Aorta (tissue), 5 donors: ENCODE data around the gene NCLN. TPM values are rescaled to one million over a fixed set of nuclear protein-coding genes. Genes with fewer than 3 reads are reported as not detected.

ENCODE experiments used
- ATAC-seq: fragments of 200-7000 bp; cut with Tn5 transposase; one replicate; pipeline ENCODE4 v1.9.1; 2022; ENCODE audit warnings: moderate library complexity; ENCODE audit not compliant: low FRiP score
- DNase-seq, 2 donors: peaks; one replicate each; pipeline ENCODE4 v3.0.0-alpha.2; 2020
- H3K27ac ChIP-seq, 2 donors: one replicate each; pipeline ENCODE4 v1.5.1; 2013; ENCODE audit warnings: low read length in 2 of 2, mild to moderate bottlenecking in 2 of 2, moderate library complexity in 2 of 2, control low read depth in 1 of 2, inconsistent platforms in 1 of 2, low read depth in 1 of 2
- H3K27me3 ChIP-seq, 2 donors: one replicate each; pipeline ENCODE4 v1.6.1; 2013; ENCODE audit warnings: control low read depth in 1 of 2, low read length in 1 of 2, mild to moderate bottlenecking in 1 of 2, moderate library complexity in 1 of 2; ENCODE audit not compliant: insufficient read depth in 2 of 2, control insufficient read depth in 1 of 2
- H3K36me3 ChIP-seq, 2 donors: one replicate each; pipeline ENCODE4 v1.6.1; 2013; ENCODE audit warnings: control low read depth in 1 of 2, low read length in 1 of 2, mild to moderate bottlenecking in 1 of 2; ENCODE audit not compliant: insufficient read depth in 2 of 2, control insufficient read depth in 1 of 2
- H3K4me1 ChIP-seq, 2 donors: one replicate each; pipeline ENCODE4 v1.6.1; 2013; ENCODE audit warnings: low read length in 2 of 2, control low read depth in 1 of 2, mild to moderate bottlenecking in 1 of 2, moderate library complexity in 1 of 2; ENCODE audit not compliant: insufficient read depth in 2 of 2, control insufficient read depth in 1 of 2
- H3K4me3 ChIP-seq, 2 donors: one replicate each; pipeline ENCODE4 v1.5.1; 2013; ENCODE audit warnings: low read length in 2 of 2, control low read depth in 1 of 2, mild to moderate bottlenecking in 1 of 2
- H3K9me3 ChIP-seq: one replicate; pipeline ENCODE4 v1.6.1; 2013; ENCODE audit warnings: mild to moderate bottlenecking, low read length; ENCODE audit not compliant: control insufficient read depth
- whole genome bisulfite sequencing, 2 donors: extraction: QIAGEN DNeasy Blood & Tissue Kit; methylation state at CpG; one replicate each; pipeline ENCODE4 v1.1.7; 2013; 5-methylcytosine and 5-hydroxymethylcytosine counted together
- intact Hi-C, 2 donors: fragments of 100-400 bp; cut with DNase I; formaldehyde crosslinking; loops; one replicate each; pipeline versions ENCODE4 v1.14.2 to v1.15.0; 2022
- long read RNA-seq, 2 donors: library from polyadenylated mRNA; unstranded; transcript quantifications; one replicate each; pipeline ENCODE4 v2.0.0, GENCODE V29; 2020 to 2021
- polyA plus RNA-seq, 2 donors: library from polyadenylated mRNA; stranded (reverse); fragments of 200-250 nt; gene quantifications; one replicate each; pipeline ENCODE4 v1.2.3, GENCODE V29; 2013
- total RNA-seq, 2 donors: library from RNA; stranded (reverse); fragmentation: NEBNext Ultra II Directional; extraction: Animal tissue kit (Norgen Biotek cat#: 25700); gene quantifications; one replicate each; pipeline ENCODE4 v1.2.1, GENCODE V29; 2021
- donor health status: healthy with polysubstance abuse.
- donor health status: Bipolar disorder and iron deficiency.
- donor health status: DM: no; HTN: no; CAD: no.
- donor health status: DM: no; HTN: no; CAD: no.
- donor health status: DM: yes; HTN: yes; CAD: no.

The NCLN gene, protein sequence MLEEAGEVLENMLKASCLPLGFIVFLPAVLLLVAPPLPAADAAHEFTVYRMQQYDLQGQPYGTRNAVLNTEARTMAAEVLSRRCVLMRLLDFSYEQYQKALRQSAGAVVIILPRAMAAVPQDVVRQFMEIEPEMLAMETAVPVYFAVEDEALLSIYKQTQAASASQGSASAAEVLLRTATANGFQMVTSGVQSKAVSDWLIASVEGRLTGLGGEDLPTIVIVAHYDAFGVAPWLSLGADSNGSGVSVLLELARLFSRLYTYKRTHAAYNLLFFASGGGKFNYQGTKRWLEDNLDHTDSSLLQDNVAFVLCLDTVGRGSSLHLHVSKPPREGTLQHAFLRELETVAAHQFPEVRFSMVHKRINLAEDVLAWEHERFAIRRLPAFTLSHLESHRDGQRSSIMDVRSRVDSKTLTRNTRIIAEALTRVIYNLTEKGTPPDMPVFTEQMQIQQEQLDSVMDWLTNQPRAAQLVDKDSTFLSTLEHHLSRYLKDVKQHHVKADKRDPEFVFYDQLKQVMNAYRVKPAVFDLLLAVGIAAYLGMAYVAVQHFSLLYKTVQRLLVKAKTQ
- total RNA-seq (10 to 100 TPM; 26.1 to 29.6 TPM), polyA plus RNA-seq (10 to 100 TPM; 14.7 to 47.0 TPM)
- long read RNA-seq, donor 1, full-length matches to known transcripts = 37 of 115 reads
- long read RNA-seq, donor 1, partial matches to known transcripts = 16 of 115 reads
- long read RNA-seq, donor 1, other reads (novel, unspliced or antisense) = 62 of 115 reads
- long read RNA-seq, donor 2, full-length matches to known transcripts = 5 of 15 reads
- long read RNA-seq, donor 2, partial matches to known transcripts = 4 of 15 reads
- long read RNA-seq, donor 2, other reads (novel, unspliced or antisense) = 6 of 15 reads

GRCh38 chr19:3185461-3186159, at the start of gene NCLN:
Gene NCLN, plus strand, starts transcription at chr19:3185930. Its CDS starts 101 bp downstream, at chr19:3186031.
- no peak within 1 kb of the TSS for H3K27ac ChIP-seq
- DNase-seq = peak; percentile 97 to 98
- H3K9me3 ChIP-seq = no peaks in the 10 kb centered on the region
- no peaks in the 10 kb centered on the region for H3K36me3 ChIP-seq
- H3K27me3 ChIP-seq = no peaks in the 10 kb centered on the region
- peak within 1 kb of the TSS; percentile 52 to 56 for H3K4me3 ChIP-seq
- no peaks in the 10 kb centered on the region for H3K4me1 ChIP-seq
- ATAC-seq = peak; percentile 97
- intact Hi-C loops = no loop called here
- WGBS, 2 donors = 0% methylated on average over 66 to 69 of the region's 69 CpGs

DNA sequence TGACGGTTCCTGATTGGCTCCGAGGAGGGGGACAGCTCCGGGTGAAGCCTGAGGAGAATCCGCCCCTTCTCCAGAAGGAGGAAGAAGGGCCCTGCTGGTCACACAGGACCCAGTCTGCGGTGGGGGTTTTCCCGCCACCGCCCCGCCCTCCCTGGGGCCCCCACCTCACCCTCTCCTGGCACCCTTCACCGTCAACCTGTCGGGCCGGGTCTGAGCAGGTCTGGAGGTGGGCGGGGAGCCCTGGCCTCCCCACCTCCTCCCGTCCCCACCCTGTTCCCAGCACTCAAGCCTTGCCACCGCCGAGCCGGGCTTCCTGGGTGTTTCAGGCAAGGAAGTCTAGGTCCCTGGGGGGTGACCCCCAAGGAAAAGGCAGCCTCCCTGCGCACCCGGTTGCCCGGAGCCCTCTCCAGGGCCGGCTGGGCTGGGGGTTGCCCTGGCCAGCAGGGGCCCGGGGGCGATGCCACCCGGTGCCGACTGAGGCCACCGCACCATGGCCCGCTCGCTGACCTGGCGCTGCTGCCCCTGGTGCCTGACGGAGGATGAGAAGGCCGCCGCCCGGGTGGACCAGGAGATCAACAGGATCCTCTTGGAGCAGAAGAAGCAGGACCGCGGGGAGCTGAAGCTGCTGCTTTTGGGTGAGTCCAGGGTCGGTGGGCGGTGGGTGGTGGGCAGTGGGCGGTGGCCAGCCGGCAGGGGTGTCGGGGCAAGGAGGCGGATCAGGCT, 49.6 kb upstream of the NCLN start, which contains the start of gene GNA15:
Gene GNA15, plus strand, starts transcription at position 73 of the 723 bp plus-strand sequence. Its CDS starts 418 bp downstream, at position 491.
- H3K27ac ChIP-seq = no peak within 1 kb of the TSS
- H3K4me3 ChIP-seq = no peak within 1 kb of the TSS

DNA sequence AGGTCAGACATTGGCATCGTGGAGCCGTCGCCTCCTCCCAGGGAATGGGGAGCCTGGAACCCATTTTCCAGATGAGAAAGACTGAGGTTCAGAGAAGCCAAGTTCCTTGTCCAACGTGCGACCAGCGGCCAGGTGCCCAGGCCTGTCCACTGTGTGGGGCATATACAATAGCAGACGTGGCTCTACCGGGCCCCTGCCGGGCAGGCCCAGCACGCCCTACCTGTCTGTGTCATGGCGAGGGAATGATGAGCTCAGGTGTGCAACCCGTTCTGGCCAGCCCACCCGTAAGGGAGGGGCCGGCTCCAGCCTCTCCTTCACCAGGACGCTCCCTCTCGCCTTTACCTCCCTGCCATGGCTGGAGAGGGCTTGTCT, 49.1 kb upstream of the NCLN start:
- Histone ChIP-seq H3K4me3 (no peak overlapping the region), H3K9me3 (no peaks in the 10 kb centered on the region), H3K4me1 (no peaks in the 10 kb centered on the region), H3K27ac (no peak overlapping the region), H3K36me3 (no peaks in the 10 kb centered on the region), H3K27me3 (no peaks in the 10 kb centered on the region)
- DNase-seq = no peak
- no peak for ATAC-seq
- WGBS, 2 donors = 83 to 87% methylated on average over 16 of the region's 16 CpGs
- intact Hi-C loops = no loop called here

More for the DNA sequence above, 49.6 kb upstream of the NCLN start, which contains the start of gene GNA15:
- intact Hi-C loops = no loop called here
- DNase-seq = peak in 1 of 2 donors; percentile 68
- 74 to 79% methylated on average over 37 to 40 of the region's 40 CpGs for WGBS, 2 donors
- Histone ChIP-seq H3K4me1 (no peaks in the 10 kb centered on the region), H3K9me3 (no peaks in the 10 kb centered on the region), H3K36me3 (no peaks in the 10 kb centered on the region), H3K27me3 (no peaks in the 10 kb centered on the region)
- ATAC-seq = peak; percentile 54

DNA sequence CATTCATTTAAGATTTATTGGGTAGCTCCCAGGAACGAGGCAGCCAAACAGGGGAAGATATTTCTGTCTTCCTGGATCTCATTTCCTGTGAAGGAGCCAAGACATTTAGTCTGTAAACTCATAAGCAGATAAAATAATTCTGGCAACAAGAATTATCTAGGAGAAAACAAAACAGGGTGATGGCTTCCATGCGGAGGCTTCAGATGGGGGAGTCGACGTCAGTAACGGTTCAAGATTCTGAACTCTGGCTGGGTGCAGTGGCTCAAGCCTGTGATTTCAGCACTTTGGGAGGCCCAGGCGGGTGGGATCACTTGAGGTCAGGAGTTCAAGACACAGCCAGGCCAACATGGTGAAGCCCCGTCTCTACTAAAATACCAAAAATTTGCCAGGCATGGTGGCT, 48.6 kb upstream of the NCLN start:
- Histone ChIP-seq H3K27ac (no peak overlapping the region), H3K4me1 (no peaks in the 10 kb centered on the region)

GRCh38 chr19:3138268-3138667, 47.5 kb upstream of the NCLN start:
- Histone ChIP-seq H3K27ac (no peak overlapping the region), H3K9me3 (no peaks in the 10 kb centered on the region), H3K4me3 (no peak overlapping the region), H3K4me1 (no peaks in the 10 kb centered on the region), H3K36me3 (no peaks in the 10 kb centered on the region), H3K27me3 (no peaks in the 10 kb centered on the region)
- 77 to 84% methylated on average over 15 of the region's 15 CpGs for WGBS, 2 donors
- DNase-seq (no peak), ATAC-seq (no peak)
- intact Hi-C loops = no loop called here

More for the DNA sequence above, 48.6 kb upstream of the NCLN start:
- DNase-seq (no peak), ATAC-seq (no peak)
- H3K9me3 ChIP-seq = no peaks in the 10 kb centered on the region
- intact Hi-C loops = no loop called here
- WGBS, 2 donors = 32 to 33% methylated on average over 7 of the region's 7 CpGs
- no peak overlapping the region for H3K4me3 ChIP-seq
- no peaks in the 10 kb centered on the region for H3K27me3 ChIP-seq
- no peaks in the 10 kb centered on the region for H3K36me3 ChIP-seq

DNA sequence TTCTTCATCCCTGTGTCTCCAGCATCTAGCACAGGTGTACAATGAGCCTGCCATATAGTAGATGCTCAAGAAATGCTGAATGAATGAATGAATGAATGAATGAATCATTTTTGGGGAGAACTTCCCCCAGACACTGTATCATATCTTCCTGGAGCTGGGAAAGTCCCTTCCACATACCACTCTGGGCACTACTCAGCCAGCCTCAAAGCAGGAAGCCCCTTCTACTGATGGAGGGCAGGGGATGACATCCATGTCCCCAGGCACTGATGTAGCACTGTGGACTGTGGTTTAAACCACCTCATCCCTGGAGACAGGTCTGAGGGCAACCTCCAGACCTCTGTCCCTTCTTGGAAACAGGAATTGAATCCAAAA, 45.1 kb upstream of the NCLN start:
- ATAC-seq (no peak), DNase-seq (no peak)
- Histone ChIP-seq H3K27ac (no peak overlapping the region), H3K36me3 (no peaks in the 10 kb centered on the region), H3K4me3 (no peak overlapping the region), H3K9me3 (no peaks in the 10 kb centered on the region), H3K4me1 (no peaks in the 10 kb centered on the region), H3K27me3 (no peaks in the 10 kb centered on the region)
- intact Hi-C loops = no loop called here

GRCh38 chr19:3142292-3142670, 43.4 kb upstream of the NCLN start:
- intact Hi-C loops = no loop called here
- Histone ChIP-seq H3K36me3 (no peaks in the 10 kb centered on the region), H3K9me3 (no peaks in the 10 kb centered on the region), H3K4me3 (no peak overlapping the region), H3K27ac (no peak overlapping the region), H3K27me3 (no peaks in the 10 kb centered on the region), H3K4me1 (no peaks in the 10 kb centered on the region)
- DNase-seq (no peak), ATAC-seq (no peak)
- WGBS, 2 donors = 44 to 59% methylated on average over 6 of the region's 6 CpGs

- H3K27ac ChIP-seq = no peak overlapping the region
- ATAC-seq (no peak), DNase-seq (no peak)
- no peaks in the 10 kb centered on the region for H3K36me3 ChIP-seq
- H3K9me3 ChIP-seq = no peaks in the 10 kb centered on the region
- intact Hi-C loops = no loop called here
- 55 to 59% methylated on average over 11 of the region's 11 CpGs for WGBS, 2 donors
- no peaks in the 10 kb centered on the region for H3K27me3 ChIP-seq
- H3K4me1 ChIP-seq = no peaks in the 10 kb centered on the region
- H3K4me3 ChIP-seq = no peak overlapping the region
Measured at GRCh38 chr19:3142781-3143337, 42.9 kb upstream of the NCLN start.
